ENCODE results near the gene NSF. TPM values are rescaled to one million over a fixed set of nuclear protein-coding genes. Genes with fewer than 3 reads are reported as not detected.
"Not testable (repeated sequence)": the region's sequence is repeated elsewhere in the genome, so short reads cannot be mapped to it uniquely, and the experiment has no call there.

Gene NSF
- 10 to 100 TPM; 18.1 to 51.3 (median 47.0) TPM for total RNA-seq

GRCh38 chr17:46590157-46591146, at the start of gene NSF:
TSS of gene NSF (plus strand) at chr17:46590669. CDS start at chr17:46590776, 107 bp downstream.
- WGBS, 2 donors (ENCODE audit: low coverage in 1 of 2) = no CpG with 5 or more reads among the region's 95 CpGs
- in situ Hi-C loops (cut with MboI; ENCODE audit: low pct_ligation_motif_present in 1 of 4, low pct_unique_long_range_greater_than_20kb in 1 of 4, low sequenced_read_pairs in 3 of 4); H3K36me3 ChIP-seq: not testable (repeated sequence)

GRCh38 chr17:46548607-46549006, 41.9 kb upstream of the NSF start:
- intact Hi-C loops (cut with DNase I; ENCODE audit: low total_unique reads); H3K36me3 ChIP-seq; H3K4me3 ChIP-seq; H3K27me3 ChIP-seq; in situ Hi-C loops (cut with MboI; ENCODE audit: low pct_ligation_motif_present in 1 of 4, low pct_unique_long_range_greater_than_20kb in 1 of 4, low sequenced_read_pairs in 3 of 4); H3K27ac ChIP-seq; H3K9me3 ChIP-seq; H3K4me1 ChIP-seq; DNase-seq: not testable (repeated sequence)
- WGBS, 2 donors (ENCODE audit: low coverage in 1 of 2) = 80 to 96% methylated on average over 1 to 9 of the region's 10 CpGs

More at GRCh38 chr17:46590157-46591146, at the start of gene NSF:
- DNase-seq; H3K9me3 ChIP-seq; H3K27ac ChIP-seq; intact Hi-C loops (cut with DNase I; ENCODE audit: low total_unique reads); H3K4me3 ChIP-seq; H3K4me1 ChIP-seq; H3K27me3 ChIP-seq: not testable (repeated sequence)

DNA sequence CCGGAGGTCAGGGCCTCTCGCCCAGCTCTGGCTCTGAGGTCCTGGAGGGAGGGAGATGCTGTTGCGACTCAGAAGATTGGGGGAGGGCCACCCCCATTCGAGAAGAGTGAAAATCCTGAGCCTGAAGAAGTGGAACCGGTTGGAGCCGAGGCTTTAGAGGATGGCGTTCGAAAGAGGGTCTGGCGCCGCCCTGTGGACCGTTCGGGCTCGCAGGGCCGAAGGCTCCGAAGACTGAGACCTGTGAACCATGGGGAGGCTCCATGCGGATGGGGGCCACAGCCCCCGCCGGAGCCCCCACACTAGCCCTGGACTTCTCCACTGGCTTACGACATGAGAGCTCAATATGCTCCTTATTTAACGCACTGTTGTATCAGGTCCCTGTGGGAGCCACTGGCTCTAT, 31.3 kb upstream of the NSF start:
- DNase-seq; intact Hi-C loops (cut with DNase I; ENCODE audit: low total_unique reads); H3K9me3 ChIP-seq; H3K4me1 ChIP-seq; H3K27me3 ChIP-seq; H3K27ac ChIP-seq; H3K36me3 ChIP-seq; H3K4me3 ChIP-seq; in situ Hi-C loops (cut with MboI; ENCODE audit: low pct_ligation_motif_present in 1 of 4, low pct_unique_long_range_greater_than_20kb in 1 of 4, low sequenced_read_pairs in 3 of 4): not testable (repeated sequence)
- WGBS, 2 donors (ENCODE audit: low coverage in 1 of 2) = no CpG with 5 or more reads among the region's 20 CpGs

- H3K9me3 ChIP-seq; H3K4me3 ChIP-seq; DNase-seq; intact Hi-C loops (cut with DNase I; ENCODE audit: low total_unique reads); H3K36me3 ChIP-seq; H3K27ac ChIP-seq; H3K4me1 ChIP-seq; in situ Hi-C loops (cut with MboI; ENCODE audit: low pct_ligation_motif_present in 1 of 4, low pct_unique_long_range_greater_than_20kb in 1 of 4, low sequenced_read_pairs in 3 of 4); H3K27me3 ChIP-seq: not testable (repeated sequence)
- WGBS, 2 donors (ENCODE audit: low coverage in 1 of 2) = no CpG with 5 or more reads among the region's 3 CpGs
Measured at GRCh38 chr17:46560048-46560447, 30.4 kb upstream of the NSF start.

- DNase-seq; H3K9me3 ChIP-seq; H3K36me3 ChIP-seq; in situ Hi-C loops (cut with MboI; ENCODE audit: low pct_ligation_motif_present in 1 of 4, low pct_unique_long_range_greater_than_20kb in 1 of 4, low sequenced_read_pairs in 3 of 4); H3K4me1 ChIP-seq; H3K4me3 ChIP-seq; H3K27me3 ChIP-seq; intact Hi-C loops (cut with DNase I; ENCODE audit: low total_unique reads); H3K27ac ChIP-seq: not testable (repeated sequence)
- WGBS, 2 donors (ENCODE audit: low coverage in 1 of 2) = no CpG with 5 or more reads among the region's 2 CpGs
Measured at GRCh38 chr17:46566284-46566683, 24.2 kb upstream of the NSF start.

DNA sequence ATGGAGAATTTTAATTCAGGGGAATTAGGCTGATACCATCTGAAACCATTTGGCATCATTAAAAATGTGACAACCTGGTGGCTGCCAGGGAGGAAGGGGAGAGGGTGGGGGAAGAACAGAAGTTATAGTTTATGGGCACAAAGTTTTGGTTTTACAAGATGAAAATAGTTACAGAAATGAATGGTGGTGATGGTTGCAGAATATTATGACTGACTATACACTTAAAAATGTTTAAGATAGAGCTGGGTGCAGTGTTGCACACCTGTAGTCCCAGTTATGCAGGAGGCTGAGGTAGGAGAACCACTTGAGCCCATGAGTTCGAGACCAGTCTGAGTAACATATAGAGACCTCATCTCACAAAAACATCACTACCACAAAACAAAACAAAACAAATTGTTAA, 23.5 kb upstream of the NSF start:
- H3K9me3 ChIP-seq; DNase-seq; H3K27me3 ChIP-seq; H3K4me1 ChIP-seq; H3K4me3 ChIP-seq; intact Hi-C loops (cut with DNase I; ENCODE audit: low total_unique reads); H3K36me3 ChIP-seq; in situ Hi-C loops (cut with MboI; ENCODE audit: low pct_ligation_motif_present in 1 of 4, low pct_unique_long_range_greater_than_20kb in 1 of 4, low sequenced_read_pairs in 3 of 4); H3K27ac ChIP-seq: not testable (repeated sequence)
- no CpG with 5 or more reads among the region's 1 CpG for WGBS, 2 donors (ENCODE audit: low coverage in 1 of 2)

- intact Hi-C loops (cut with DNase I; ENCODE audit: low total_unique reads); H3K36me3 ChIP-seq; H3K4me1 ChIP-seq; DNase-seq; in situ Hi-C loops (cut with MboI; ENCODE audit: low pct_ligation_motif_present in 1 of 4, low pct_unique_long_range_greater_than_20kb in 1 of 4, low sequenced_read_pairs in 3 of 4); H3K27ac ChIP-seq; H3K27me3 ChIP-seq; H3K4me3 ChIP-seq; H3K9me3 ChIP-seq: not testable (repeated sequence)
- no CpG with 5 or more reads among the region's 4 CpGs for WGBS, 2 donors (ENCODE audit: low coverage in 1 of 2)
Measured at GRCh38 chr17:46571796-46572195, 18.7 kb upstream of the NSF start.

GRCh38 chr17:46579083-46580075, 11.1 kb upstream of the NSF start, which contains the start of gene ARL17A:
TSS of gene ARL17A (minus strand) at chr17:46579691. CDS start at chr17:46576322, 3,369 bp downstream.
- H3K4me1 ChIP-seq; H3K9me3 ChIP-seq; in situ Hi-C loops (cut with MboI; ENCODE audit: low pct_ligation_motif_present in 1 of 4, low pct_unique_long_range_greater_than_20kb in 1 of 4, low sequenced_read_pairs in 3 of 4); H3K27me3 ChIP-seq; intact Hi-C loops (cut with DNase I; ENCODE audit: low total_unique reads); H3K36me3 ChIP-seq: not testable (repeated sequence)
- DNase-seq = peak; percentile 89
- H3K27ac ChIP-seq = peak within 1 kb of the TSS; percentile 39 to 82 (median 74)
- WGBS, 2 donors (ENCODE audit: low coverage in 1 of 2) = no CpG with 5 or more reads among the region's 65 CpGs
- peak within 1 kb of the TSS in 1 of 4 donors; percentile 29 for H3K4me3 ChIP-seq

GRCh38 chr17:46580082-46580481, 10.4 kb upstream of the NSF start:
- DNase-seq; H3K4me1 ChIP-seq; H3K27me3 ChIP-seq; H3K36me3 ChIP-seq; intact Hi-C loops (cut with DNase I; ENCODE audit: low total_unique reads); H3K9me3 ChIP-seq; in situ Hi-C loops (cut with MboI; ENCODE audit: low pct_ligation_motif_present in 1 of 4, low pct_unique_long_range_greater_than_20kb in 1 of 4, low sequenced_read_pairs in 3 of 4): not testable (repeated sequence)
- WGBS, 2 donors (ENCODE audit: low coverage in 1 of 2) = 34% methylated on average over 10 of the region's 18 CpGs; no CpG with 5 or more reads in 1 of the 2 donors
- Histone ChIP-seq H3K27ac (peak overlapping the region; percentile 39 to 82 (median 74)), H3K4me3 (peak overlapping the region in 1 of 4 donors; percentile 29)

- H3K27me3 ChIP-seq; intact Hi-C loops (cut with DNase I; ENCODE audit: low total_unique reads); H3K4me3 ChIP-seq; H3K9me3 ChIP-seq; H3K27ac ChIP-seq; H3K4me1 ChIP-seq; in situ Hi-C loops (cut with MboI; ENCODE audit: low pct_ligation_motif_present in 1 of 4, low pct_unique_long_range_greater_than_20kb in 1 of 4, low sequenced_read_pairs in 3 of 4); H3K36me3 ChIP-seq; DNase-seq: not testable (repeated sequence)
- WGBS, 2 donors (ENCODE audit: low coverage in 1 of 2) = no CpG with 5 or more reads among the region's 3 CpGs
Measured at GRCh38 chr17:46585444-46585843, 5.0 kb upstream of the NSF start.

All from transverse colon (tissue), 4 donors.